HEK293 (cell line): ENCODE measurements around the gene TLR8.

Experiments
- CTCF ChIA-PET: fragments of 350-600 bp; formaldehyde crosslinking; extraction: SDS; loops from one replicate; lab custom pipeline; 2021; ENCODE audit warnings: antibody characterized with exemption; lab: Yijun Ruan, JAX
- POLR2A ChIA-PET: fragments of 300-600 bp; formaldehyde crosslinking; extraction: SDS; loops from one replicate; lab custom pipeline; 2020; ENCODE audit warnings: antibody characterized with exemption, inconsistent platforms; lab: Yijun Ruan, JAX
- H3K27ac ChIP-seq: fragments of 200-500 bp; sonication (Bioruptor generic); 2 replicates; pipeline ENCODE4 v1.5.1; 2014; ENCODE audit warnings: low read depth, low read length, control low read depth, inconsistent platforms; ENCODE audit errors: extremely low read depth
- H3K36me3 ChIP-seq, 2 experiments: fragments of 200-500 bp in 1 of 2; sonication (Bioruptor generic) in 1 of 2; 1 replicate in 1 of 2; 2 replicates in 1 of 2; pipeline ENCODE4 v1.5.1; 2014 to 2017; ENCODE audit warnings: inconsistent platforms in 2 of 2, low read length in 2 of 2; ENCODE audit not compliant: control insufficient read depth in 2 of 2, insufficient read depth in 1 of 2
- H3K4me1 ChIP-seq: fragments of 200-500 bp; sonication (Bioruptor generic); 2 replicates; pipeline ENCODE4 v1.5.1; 2014; ENCODE audit warnings: mild to moderate bottlenecking, low read length, inconsistent platforms; ENCODE audit not compliant: control insufficient read depth, insufficient read depth
- H3K4me3 ChIP-seq: 2 replicates; pipeline ENCODE4 v1.5.1; 2011; ENCODE audit warnings: low read depth, mild to moderate bottlenecking, control low read depth, low read length, moderate library complexity
- H3K9me3 ChIP-seq: fragments of 200-500 bp; sonication (Bioruptor generic); 2 replicates; pipeline ENCODE4 v1.5.1; 2014; ENCODE audit warnings: low read depth, low read length, inconsistent platforms; ENCODE audit not compliant: control insufficient read depth, insufficient read depth
- AEBP2 ChIP-seq: fragments of 450-650 bp; formaldehyde crosslinking; IDR thresholded peaks from 2 replicates; pipeline ENCODE4 v1.5.1; 2016; ENCODE audit warnings: missing biosample characterization, missing genetic modification characterization, borderline replicate concordance
- KLF17 ChIP-seq: fragments of 450-650 bp; formaldehyde crosslinking; IDR thresholded peaks from 2 replicates; pipeline ENCODE4 v1.5.1; 2016; ENCODE audit warnings: missing biosample characterization, missing genetic modification characterization
- SETDB1 ChIP-seq: IDR thresholded peaks from one replicate; pipeline ENCODE4 v1.6.1; 2017; ENCODE audit warnings: mild to moderate bottlenecking, low read length, moderate library complexity, mixed read lengths; ENCODE audit not compliant: insufficient read length
- TRIM28 ChIP-seq: IDR thresholded peaks from 2 replicates; pipeline ENCODE4 v1.6.1; 2011; ENCODE audit warnings: low read length, control low read depth, borderline replicate concordance
- ZNF202 ChIP-seq: fragments of 450-650 bp; formaldehyde crosslinking; IDR thresholded peaks from 2 replicates; pipeline ENCODE4 v1.5.1; 2016; ENCODE audit warnings: missing biosample characterization, missing genetic modification characterization, borderline replicate concordance
- ZNF26 ChIP-seq: fragments of 450-650 bp; formaldehyde crosslinking; IDR thresholded peaks from 2 replicates; pipeline ENCODE4 v1.5.1; 2016; ENCODE audit warnings: missing biosample characterization, missing genetic modification characterization
- ZNF362 ChIP-seq: fragments of 450-650 bp; formaldehyde crosslinking; IDR thresholded peaks from 2 replicates; pipeline ENCODE4 v1.5.1; 2016; ENCODE audit warnings: missing biosample characterization, missing genetic modification characterization
- ZNF514 ChIP-seq: fragments of 450-650 bp; formaldehyde crosslinking; IDR thresholded peaks from 2 replicates; pipeline ENCODE4 v1.5.1; 2016; ENCODE audit warnings: missing biosample characterization, missing genetic modification characterization
- ZNF585B ChIP-seq: fragments of 450-650 bp; formaldehyde crosslinking; IDR thresholded peaks from 2 replicates; pipeline ENCODE4 v1.5.1; 2016; ENCODE audit warnings: missing biosample characterization, missing genetic modification characterization
- ZNF600 ChIP-seq: fragments of 450-650 bp; formaldehyde crosslinking; IDR thresholded peaks from 2 replicates; pipeline ENCODE4 v1.5.1; 2016; ENCODE audit warnings: missing biosample characterization, missing genetic modification characterization
- ZNF629 ChIP-seq: fragments of 450-650 bp; formaldehyde crosslinking; IDR thresholded peaks from 2 replicates; pipeline ENCODE4 v1.5.1; 2017; ENCODE audit warnings: missing biosample characterization, missing genetic modification characterization
- ZNF660 ChIP-seq: fragments of 450-650 bp; IDR thresholded peaks from 2 replicates; pipeline ENCODE4 v1.5.1; 2018; ENCODE audit warnings: missing biosample characterization, mild to moderate bottlenecking, missing genetic modification characterization
- ZNF707 ChIP-seq: fragments of 450-650 bp; formaldehyde crosslinking; IDR thresholded peaks from 2 replicates; pipeline ENCODE4 v1.5.1; 2016; ENCODE audit warnings: missing biosample characterization, missing genetic modification characterization
- ZSCAN23 ChIP-seq: fragments of 450-650 bp; formaldehyde crosslinking; IDR thresholded peaks from 2 replicates; pipeline ENCODE4 v1.5.1; 2016; ENCODE audit warnings: missing biosample characterization, missing genetic modification characterization

The TLR8 gene

DNA sequence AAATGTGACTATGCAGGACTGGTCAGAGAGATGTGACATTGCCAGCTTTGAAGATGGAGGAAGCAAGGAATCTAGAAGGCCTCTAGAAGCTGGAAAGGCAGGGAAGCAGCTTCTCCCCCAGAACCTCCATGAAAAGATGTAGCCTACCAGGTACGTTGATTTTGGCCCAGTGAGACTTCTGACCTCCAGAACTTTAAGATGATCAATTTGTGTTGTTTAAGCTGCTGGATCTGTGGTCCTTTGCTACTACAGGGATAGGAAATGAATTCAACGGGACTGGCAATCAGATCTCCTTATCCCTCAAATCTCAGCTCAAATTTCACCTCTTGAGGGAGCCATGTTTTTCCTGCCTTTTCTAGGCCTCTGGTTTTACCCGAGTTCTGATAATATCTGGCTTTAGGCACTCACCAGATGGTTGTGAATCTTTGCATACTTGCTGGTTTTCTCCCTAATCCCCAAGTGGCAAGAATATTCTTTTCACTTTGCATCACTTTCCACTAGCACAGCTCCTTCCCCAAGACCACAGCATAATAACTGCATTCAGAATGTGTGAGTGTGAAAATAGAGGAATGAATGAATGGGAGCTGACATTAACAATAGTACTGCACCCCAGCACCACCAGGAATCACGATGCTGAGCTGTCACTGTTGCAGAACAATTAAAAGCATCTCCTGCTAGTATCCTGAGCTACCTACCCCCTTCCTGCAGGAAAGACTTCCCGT, 42.9 kb downstream of the TLR8 start (continued):
- no peak for TF ChIP-seq KLF17 (tag by site-specific recombination)

DNA sequence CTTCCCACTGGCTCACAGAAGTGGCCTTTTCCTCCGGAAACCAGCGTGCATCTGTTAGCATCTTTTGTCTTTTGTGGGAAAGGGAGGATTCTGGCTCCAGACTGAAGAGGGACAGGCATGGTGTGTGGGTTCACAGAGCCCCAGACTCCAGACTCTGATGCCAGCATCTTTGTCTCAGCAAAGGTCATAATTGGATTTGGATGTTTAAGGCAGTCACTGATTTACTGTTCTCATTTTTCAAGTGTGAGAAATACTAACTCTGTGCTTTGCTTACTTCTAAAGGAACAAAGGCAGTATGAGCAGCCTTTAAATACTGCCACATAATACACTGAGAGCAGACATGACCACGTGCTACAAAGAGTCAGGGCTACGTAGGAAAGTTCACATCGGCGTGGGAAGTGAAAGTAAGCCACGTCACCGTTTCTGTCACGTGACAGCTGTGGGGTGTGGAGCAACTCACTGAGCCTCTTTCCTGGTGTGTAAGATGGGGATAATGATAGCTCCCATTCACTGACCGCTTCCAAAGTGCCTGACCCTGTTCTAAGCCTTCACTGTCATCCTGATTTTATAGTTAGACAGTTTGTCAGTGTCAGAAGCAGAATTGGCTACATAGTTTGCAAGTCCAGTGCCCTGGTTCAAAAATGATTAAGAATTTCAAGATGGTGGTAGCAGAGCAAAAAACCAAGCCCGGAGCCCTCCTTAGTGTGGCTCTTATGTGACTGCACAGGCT, 43.7 kb downstream of the TLR8 start:
- no peaks in the 10 kb centered on the region for H3K36me3 ChIP-seq
- ChIA-PET CTCF (interaction anchor here (0.6 to 2.7 kb wide), 17 partner anchors 18 to 738 kb away, joined by 3 to 14 read pairs (median 3); no protein-coding TSS in a partner anchor), POLR2A (interaction anchor here (0.7 kb wide), 1 partner anchor 20 kb away, joined by 3 read pairs; no protein-coding TSS in a partner anchor)
- H3K27ac ChIP-seq: no peak overlapping the region; the same call in 1 of the 2 replicates
- TF ChIP-seq ZNF585B (tag by site-specific recombination) (no peak), ZNF660 (no peak), ZNF600 (tag by site-specific recombination) (no peak), ZSCAN23 (tag by site-specific recombination) (no peak), ZNF514 (tag by site-specific recombination) (no peak), AEBP2 (no peak), ZNF629 (no peak)
- no peak overlapping the region for H3K4me3 ChIP-seq
- no peaks in the 10 kb centered on the region for H3K9me3 ChIP-seq
- peaks cover 17% of the 10 kb centered on the region for H3K4me1 ChIP-seq

DNA sequence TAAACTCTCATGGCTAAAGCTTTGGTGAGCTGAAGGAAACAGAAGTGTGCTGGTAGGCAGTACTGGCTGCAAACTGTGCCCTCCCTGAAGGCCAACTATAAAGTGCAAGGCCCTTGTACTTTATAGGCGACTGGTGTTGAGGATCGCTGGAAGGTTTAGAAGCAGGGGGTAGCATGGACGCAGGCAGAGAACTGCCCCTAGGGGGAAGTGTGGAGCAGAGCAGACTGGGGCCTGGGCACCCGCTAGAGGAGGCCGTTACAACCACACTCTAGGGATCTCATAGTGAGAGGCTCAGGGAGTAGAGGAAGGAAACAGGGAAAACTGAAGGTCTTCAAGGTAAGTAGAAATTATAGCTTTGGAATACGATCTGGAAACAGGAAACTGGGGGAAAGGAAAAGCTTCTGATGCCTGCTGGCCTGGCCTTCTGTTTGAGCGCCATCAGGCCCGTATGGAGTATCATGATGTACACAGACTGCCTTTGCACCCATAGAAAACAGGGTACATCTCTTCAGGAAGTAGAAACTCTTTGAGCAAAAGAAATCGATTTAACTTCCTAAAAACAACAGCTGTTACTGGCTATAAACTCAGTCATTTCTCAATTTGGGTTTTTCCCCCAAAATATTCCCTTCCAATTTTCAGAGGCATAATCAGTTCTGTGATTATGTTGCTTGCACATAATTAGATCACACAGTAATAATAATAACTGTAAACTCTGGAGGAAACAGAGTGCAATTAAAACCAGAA, 44.6 kb downstream of the TLR8 start:
- Histone ChIP-seq H3K4me3 (no peak overlapping the region), H3K27ac (no peak overlapping the region; the same call in 1 of the 2 replicates), H3K9me3 (no peaks in the 10 kb centered on the region), H3K36me3 (no peaks in the 10 kb centered on the region), H3K4me1 (peaks cover 22% of the 10 kb centered on the region)
- CTCF ChIA-PET: interaction anchor here (0.5 to 2.7 kb wide), 19 partner anchors 10 to 737 kb away, joined by 3 to 14 read pairs (median 3); no protein-coding TSS in a partner anchor
- POLR2A ChIA-PET: interaction anchor here (0.6 kb wide), 1 partner anchor 17 kb away, joined by 3 read pairs; no protein-coding TSS in a partner anchor
- TF ChIP-seq TRIM28 (peak; percentile 44; the same call in 1 of the 2 replicates), ZNF202 (no peak), ZNF26 (tag by site-specific recombination) (no peak), ZNF707 (no peak), SETDB1 (peak; percentile 14), ZNF362 (tag by site-specific recombination) (no peak)
